Panc1 (cell line): ENCODE measurements around the gene THRAP3. TPM values are rescaled to one million over a fixed set of nuclear protein-coding genes. Genes with fewer than 3 reads are reported as not detected.

ENCODE experiments used
- ATAC-seq: fragments of 200-7000 bp; cut with Tn5 transposase; 2 replicates; pipeline ENCODE4 v1.9.1; 2020; ENCODE audit warnings: mild to moderate bottlenecking, moderate library complexity
- BruUV-seq: library from RNA; stranded (reverse); fragments of 400-500 nt; replicated peaks from 2 replicates; lab custom pipeline; 2021; lab: Mats Ljungman, UMichigan
- CTCF ChIA-PET: fragments of 300-600 bp; sonication (Branson Sonifier 250); formaldehyde crosslinking; loops from one replicate; lab custom pipeline; 2022; ENCODE audit warnings: antibody characterized with exemption; lab: Charles Lee
- POLR2A ChIA-PET: fragments of 300-600 bp; sonication (Branson Sonifier 250); formaldehyde crosslinking; loops from one replicate; lab custom pipeline; 2022; ENCODE audit warnings: antibody characterized with exemption; lab: Charles Lee
- DNase-seq: peaks from one replicate; pipeline ENCODE4 v3.0.0-alpha.2; 2010; ENCODE audit warnings: low read depth, low spot score
- H3K27ac ChIP-seq: 2 replicates; pipeline ENCODE4 v1.5.1; 2011; ENCODE audit warnings: mild to moderate bottlenecking, low read length, inconsistent platforms
- H3K27me3 ChIP-seq: fragments of 200-500 bp; sonication (Bioruptor generic); 2 replicates; pipeline ENCODE4 v1.6.0; 2014; ENCODE audit warnings: low read length, inconsistent platforms; ENCODE audit not compliant: control insufficient read depth, insufficient read depth
- H3K36me3 ChIP-seq: fragments of 200-500 bp; sonication (Bioruptor generic); 2 replicates; pipeline ENCODE4 v1.5.1; 2014; ENCODE audit warnings: inconsistent platforms, mild to moderate bottlenecking, low read length, moderate library complexity; ENCODE audit not compliant: control insufficient read depth, insufficient read depth
- H3K4me1 ChIP-seq: 2 replicates; pipeline ENCODE4 v1.5.1; 2011; ENCODE audit warnings: inconsistent platforms, mild to moderate bottlenecking, low read length, moderate library complexity; ENCODE audit not compliant: control insufficient read depth, insufficient read depth
- H3K4me3 ChIP-seq, 2 experiments: 2 replicates each; pipeline ENCODE4 v1.5.1; 2011 to 2012; ENCODE audit warnings: low read depth in 2 of 2, low read length in 2 of 2, mild to moderate bottlenecking in 2 of 2, inconsistent platforms in 1 of 2, moderate library complexity in 1 of 2
- H3K9me3 ChIP-seq: fragments of 200-500 bp; sonication (Bioruptor generic); 2 replicates; pipeline ENCODE4 v1.5.1; 2014; ENCODE audit warnings: low read depth, mild to moderate bottlenecking, inconsistent platforms, low read length, moderate library complexity; ENCODE audit not compliant: control insufficient read depth, insufficient read depth
- POLR2AphosphoS5 ChIP-seq: IDR thresholded peaks from 2 replicates; pipeline ENCODE4 v1.6.1; 2012; ENCODE audit warnings: mild to moderate bottlenecking, low read depth, low read length, moderate library complexity
- REST ChIP-seq, 2 experiments: IDR thresholded peaks; 2 replicates each; pipeline ENCODE4 v1.6.1; 2011 to 2012; ENCODE audit warnings: low read depth in 2 of 2, control low read depth in 1 of 2, low read length in 1 of 2, mild to moderate bottlenecking in 1 of 2, moderate library complexity in 1 of 2; ENCODE audit not compliant: insufficient read depth in 1 of 2
- SIN3A ChIP-seq: IDR thresholded peaks from 2 replicates; pipeline ENCODE4 v1.6.1; 2012; ENCODE audit warnings: low read depth, mild to moderate bottlenecking, low read length, moderate library complexity, borderline replicate concordance; ENCODE audit not compliant: insufficient read depth
- TCF7L2 ChIP-seq: IDR thresholded peaks from 2 replicates; pipeline ENCODE4 v1.6.1; 2011; ENCODE audit warnings: mild to moderate bottlenecking, low read depth, low read length, inconsistent platforms
- in situ Hi-C: cut with HindIII; loops from 2 replicates; pipeline ENCODE4 v1.10.0; 2016; ENCODE audit warnings: low sequenced_read_pairs, low pct_unique_long_range_greater_than_20kb
- intact Hi-C: fragments of 100-400 bp; cut with micrococcal nuclease; formaldehyde crosslinking; loops from one replicate; pipeline ENCODE4 v1.10.0; 2022; ENCODE audit not compliant: unreplicated experiment
- total RNA-seq: library from RNA; stranded (reverse); gene quantifications from one replicate; pipeline ENCODE4 v1.2.1, GENCODE V29; 2021; ENCODE audit not compliant: unreplicated experiment
- TF ChIP-seq, protein P1 (sequence below): fragments of 450-650 bp; IDR thresholded peaks from 2 replicates; pipeline ENCODE4 v1.5.1; 2017; ENCODE audit warnings: mild to moderate bottlenecking

The THRAP3 gene
- total RNA-seq, 1 experiment from 2014 or later: 114 TPM

- POLR2A ChIA-PET: no interaction called here
- peaks cover 8% of the 10 kb centered on the region; the same call in 1 of the 2 replicates for H3K4me1 ChIP-seq
- no TSS peak for BruUV-seq
- ATAC-seq (no peak), DNase-seq (no peak)
- CTCF ChIA-PET: no interaction called here
- no peaks in the 10 kb centered on the region for H3K9me3 ChIP-seq
- H3K4me3 ChIP-seq: no peak overlapping the region
- in situ Hi-C loops: no loop called here
- no peaks in the 10 kb centered on the region for H3K27me3 ChIP-seq
- TF ChIP-seq SIN3A (no peak), REST (IDR thresholded peaks at IDR 0.05; ENCODE audit: insufficient read depth in 1 of 2, low read depth in 2 of 2, low read length in 1 of 2) (no peak), TCF7L2 (no peak), POLR2AphosphoS5 (no peak)
- TF ChIP-seq, protein P1, sequence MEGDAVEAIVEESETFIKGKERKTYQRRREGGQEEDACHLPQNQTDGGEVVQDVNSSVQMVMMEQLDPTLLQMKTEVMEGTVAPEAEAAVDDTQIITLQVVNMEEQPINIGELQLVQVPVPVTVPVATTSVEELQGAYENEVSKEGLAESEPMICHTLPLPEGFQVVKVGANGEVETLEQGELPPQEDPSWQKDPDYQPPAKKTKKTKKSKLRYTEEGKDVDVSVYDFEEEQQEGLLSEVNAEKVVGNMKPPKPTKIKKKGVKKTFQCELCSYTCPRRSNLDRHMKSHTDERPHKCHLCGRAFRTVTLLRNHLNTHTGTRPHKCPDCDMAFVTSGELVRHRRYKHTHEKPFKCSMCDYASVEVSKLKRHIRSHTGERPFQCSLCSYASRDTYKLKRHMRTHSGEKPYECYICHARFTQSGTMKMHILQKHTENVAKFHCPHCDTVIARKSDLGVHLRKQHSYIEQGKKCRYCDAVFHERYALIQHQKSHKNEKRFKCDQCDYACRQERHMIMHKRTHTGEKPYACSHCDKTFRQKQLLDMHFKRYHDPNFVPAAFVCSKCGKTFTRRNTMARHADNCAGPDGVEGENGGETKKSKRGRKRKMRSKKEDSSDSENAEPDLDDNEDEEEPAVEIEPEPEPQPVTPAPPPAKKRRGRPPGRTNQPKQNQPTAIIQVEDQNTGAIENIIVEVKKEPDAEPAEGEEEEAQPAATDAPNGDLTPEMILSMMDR: no peak
- H3K36me3 ChIP-seq: peaks cover 4% of the 10 kb centered on the region
- H3K27ac ChIP-seq: no peak overlapping the region
- intact Hi-C loops: no loop called here
These were observed 45.0 kb upstream of the THRAP3 start for GRCh38 chr1:36179220-36179600.

DNA sequence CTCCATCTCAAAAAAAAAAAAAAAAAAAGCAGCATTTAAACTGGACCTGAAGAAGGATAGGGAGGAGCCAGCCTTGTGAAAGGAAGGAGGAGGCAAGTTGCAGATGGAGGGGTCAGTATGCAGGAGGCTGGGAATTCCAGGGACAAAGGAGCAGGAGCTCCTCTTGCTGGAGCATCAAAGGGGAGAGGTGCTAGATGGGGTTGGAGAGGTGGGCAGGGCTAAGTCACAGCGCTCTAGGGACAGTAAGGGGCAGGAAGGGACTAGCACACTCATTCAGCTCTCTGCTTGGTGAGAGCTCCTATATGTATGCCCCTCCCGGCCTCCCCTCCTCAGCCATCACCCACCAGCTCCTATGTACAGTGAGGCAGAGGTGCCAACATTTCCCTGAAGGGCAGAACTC lies 41.5 kb upstream of the THRAP3 start:
- Histone ChIP-seq H3K4me3 (no peak overlapping the region), H3K36me3 (peaks cover 4% of the 10 kb centered on the region), H3K9me3 (no peaks in the 10 kb centered on the region), H3K27ac (no peak overlapping the region), H3K4me1 (peaks cover 10% of the 10 kb centered on the region), H3K27me3 (no peaks in the 10 kb centered on the region)
- POLR2A ChIA-PET: interaction anchor here (0.5 to 0.9 kb wide), 3 partner anchors 38 to 113 kb away, joined by 3 to 5 read pairs (median 4); no protein-coding TSS in a partner anchor
- ATAC-seq (0 out of 2 replicates have a peak, but pooled peaks have one; percentile 13), DNase-seq (no peak)
- no peak for TF ChIP-seq SIN3A
- no peak for TF ChIP-seq POLR2AphosphoS5
- TF ChIP-seq, protein P1: no peak
- no peak for TF ChIP-seq TCF7L2
- TF ChIP-seq REST (IDR thresholded peaks at IDR 0.05; ENCODE audit: insufficient read depth in 1 of 2, low read depth in 2 of 2, low read length in 1 of 2): no peak
- intact Hi-C loops (no loop called here), in situ Hi-C loops (no loop called here)
- CTCF ChIA-PET: interaction anchor here (0.5 kb wide), 1 partner anchor 87 kb away, joined by 4 read pairs; no protein-coding TSS in a partner anchor
- no TSS peak for BruUV-seq
